SU-DHL-6 (cell line): ENCODE measurements around the gene SCN1A.
"Not testable (repeated sequence)": the region's sequence is repeated elsewhere in the genome, so short reads cannot be mapped to it uniquely, and the experiment has no call there.

Source experiments
- H2AFZ ChIP-seq: fragments of 200-600 bp; sonication (generic); 2 replicates; pipeline ENCODE4 v1.6.1; 2014; ENCODE audit warnings: low read depth, mild to moderate bottlenecking, moderate library complexity, mixed read lengths, antibody characterized with exemption, low read length; ENCODE audit not compliant: severe bottlenecking
- H3F3A ChIP-seq: fragments of 200-600 bp; shearing (Covaris generic); 2 replicates; pipeline ENCODE4 v1.6.0; 2016; ENCODE audit warnings: antibody characterized with exemption, mild to moderate bottlenecking; ENCODE audit not compliant: insufficient read depth
- H3K27ac ChIP-seq: fragments of 200-600 bp; sonication (generic); 2 replicates; pipeline ENCODE4 v1.5.1; 2016; ENCODE audit warnings: low read depth, mild to moderate bottlenecking, low read length, moderate library complexity, mixed read lengths
- H3K27me3 ChIP-seq: fragments of 200-600 bp; sonication (generic), shearing (Covaris generic); 2 replicates; pipeline ENCODE4 v1.6.0; 2014; ENCODE audit warnings: mild to moderate bottlenecking, low read length
- H3K36me3 ChIP-seq: fragments of 200-600 bp; sonication (generic); 2 replicates; pipeline ENCODE4 v1.6.1; 2014; ENCODE audit warnings: mild to moderate bottlenecking, low read length, mixed read lengths
- H3K4me2 ChIP-seq: fragments of 300-600, 200-600 bp; shearing (Covaris generic), sonication (generic); 2 replicates; pipeline ENCODE4 v1.6.0; 2014; ENCODE audit warnings: low read length, low read depth, mild to moderate bottlenecking; ENCODE audit not compliant: poor library complexity, severe bottlenecking
- H3K4me3 ChIP-seq: fragments of 200-600 bp; sonication (generic); 2 replicates; pipeline ENCODE4 v1.5.1; 2014; ENCODE audit warnings: antibody characterized with exemption, low read length, mild to moderate bottlenecking, mixed read lengths; ENCODE audit not compliant: insufficient read depth, poor library complexity, severe bottlenecking
- H3K79me2 ChIP-seq: fragments of 200-600 bp; sonication (generic); 2 replicates; pipeline ENCODE4 v1.6.1; 2014; ENCODE audit warnings: mild to moderate bottlenecking, low read length, moderate library complexity; ENCODE audit not compliant: insufficient read depth
- H3K9ac ChIP-seq: fragments of 200-600 bp; sonication (generic); 2 replicates; pipeline ENCODE4 v1.7.0; 2014; ENCODE audit warnings: mild to moderate bottlenecking, low read length
- H3K9me2 ChIP-seq: fragments of 200-600 bp; sonication (generic); replicated peaks from 2 replicates; pipeline ENCODE4 v1.6.1; 2014; ENCODE audit warnings: low read length; ENCODE audit not compliant: insufficient read depth
- H3K9me3 ChIP-seq: fragments of 200-600 bp; sonication (generic); 2 replicates; pipeline ENCODE4 v1.6.1; 2014; ENCODE audit warnings: low read length, mixed read lengths; ENCODE audit not compliant: insufficient read depth
- H4K20me1 ChIP-seq: fragments of 200-600 bp; sonication (generic); 2 replicates; pipeline ENCODE4 v1.6.1; 2014; ENCODE audit warnings: low read depth, mild to moderate bottlenecking, antibody characterized with exemption, low read length, moderate library complexity, mixed read lengths
- EZH2phosphoT487 ChIP-seq: fragments of 200-600 bp; sonication (generic), shearing (Covaris generic); conservative IDR thresholded peaks from 2 replicates; pipeline ENCODE4 v1.6.1; 2018; ENCODE audit warnings: mild to moderate bottlenecking, antibody characterized with exemption, low read length, moderate library complexity, mixed read lengths
- TF ChIP-seq, protein P1 (sequence below): fragments of 200-600 bp; sonication (generic); IDR thresholded peaks from one replicate; pipeline ENCODE4 v1.5.1; 2017; ENCODE audit warnings: antibody characterized with exemption, mild to moderate bottlenecking, low read length, moderate library complexity; ENCODE audit not compliant: insufficient read depth, poor library complexity, severe bottlenecking

The SCN1A gene

DNA sequence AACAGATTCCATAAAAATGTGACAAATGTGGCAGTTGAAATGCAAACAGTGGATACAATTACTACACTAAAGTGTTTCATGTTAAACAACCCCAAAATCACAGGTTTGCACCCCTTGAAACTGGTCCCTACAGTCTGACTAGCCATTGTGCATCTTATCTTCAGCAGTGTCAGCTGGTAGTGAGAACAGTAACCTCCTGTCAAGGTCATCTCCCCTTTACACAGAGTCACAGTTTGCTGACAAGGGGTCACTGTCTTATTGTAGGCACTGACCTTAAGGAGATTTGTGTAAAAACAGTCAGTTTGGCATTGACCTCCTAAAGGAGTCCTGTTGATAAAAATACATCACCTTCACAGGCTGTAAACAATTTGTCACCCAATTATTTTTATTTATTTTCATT, 137.0 kb downstream of the SCN1A start:
- H3K9ac ChIP-seq, result no peak overlapping the region
- no peak for TF ChIP-seq EZH2phosphoT487
- TF ChIP-seq, protein P1, sequence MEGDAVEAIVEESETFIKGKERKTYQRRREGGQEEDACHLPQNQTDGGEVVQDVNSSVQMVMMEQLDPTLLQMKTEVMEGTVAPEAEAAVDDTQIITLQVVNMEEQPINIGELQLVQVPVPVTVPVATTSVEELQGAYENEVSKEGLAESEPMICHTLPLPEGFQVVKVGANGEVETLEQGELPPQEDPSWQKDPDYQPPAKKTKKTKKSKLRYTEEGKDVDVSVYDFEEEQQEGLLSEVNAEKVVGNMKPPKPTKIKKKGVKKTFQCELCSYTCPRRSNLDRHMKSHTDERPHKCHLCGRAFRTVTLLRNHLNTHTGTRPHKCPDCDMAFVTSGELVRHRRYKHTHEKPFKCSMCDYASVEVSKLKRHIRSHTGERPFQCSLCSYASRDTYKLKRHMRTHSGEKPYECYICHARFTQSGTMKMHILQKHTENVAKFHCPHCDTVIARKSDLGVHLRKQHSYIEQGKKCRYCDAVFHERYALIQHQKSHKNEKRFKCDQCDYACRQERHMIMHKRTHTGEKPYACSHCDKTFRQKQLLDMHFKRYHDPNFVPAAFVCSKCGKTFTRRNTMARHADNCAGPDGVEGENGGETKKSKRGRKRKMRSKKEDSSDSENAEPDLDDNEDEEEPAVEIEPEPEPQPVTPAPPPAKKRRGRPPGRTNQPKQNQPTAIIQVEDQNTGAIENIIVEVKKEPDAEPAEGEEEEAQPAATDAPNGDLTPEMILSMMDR, result no peak

DNA sequence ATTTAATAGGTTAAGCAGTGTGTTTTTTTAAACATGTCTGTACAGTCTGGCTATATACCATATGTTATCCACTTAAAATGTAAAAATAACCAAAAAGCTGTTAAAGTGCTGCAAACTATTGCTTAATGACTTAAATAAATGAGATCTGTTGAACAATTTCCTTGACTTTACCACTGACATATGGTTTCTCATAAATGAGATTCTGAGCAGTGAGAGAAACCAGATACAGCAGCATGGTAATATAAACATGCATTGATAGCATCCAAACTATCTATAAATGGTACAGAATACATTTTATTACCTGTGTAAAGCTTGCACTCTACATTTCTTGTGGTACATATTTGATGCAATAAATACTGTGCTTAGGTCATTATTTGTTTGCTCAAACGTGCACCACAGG, 138.0 kb downstream of the SCN1A start:
- Histone ChIP-seq H3K79me2 (no peaks in the 10 kb centered on the region), H2AFZ (no peak overlapping the region), H3K36me3 (no peaks in the 10 kb centered on the region), H3K27me3 (no peaks in the 10 kb centered on the region), H4K20me1 (no peaks in the 10 kb centered on the region), H3K4me2 (no peak overlapping the region), H3K9me3 (no peaks in the 10 kb centered on the region), H3K9ac (no peak overlapping the region), H3K9me2 (no peaks in the 10 kb centered on the region), H3K27ac (no peak overlapping the region), H3F3A (no peaks in the 10 kb centered on the region), H3K4me3 (no peak overlapping the region)
- no peak for TF ChIP-seq EZH2phosphoT487
- TF ChIP-seq, protein P1, result no peak

More for the DNA sequence above, 137.0 kb downstream of the SCN1A start:
- Histone ChIP-seq H3K27ac (no peak overlapping the region), H3K4me2 (no peak overlapping the region), H3K36me3 (no peaks in the 10 kb centered on the region), H4K20me1 (no peaks in the 10 kb centered on the region), H3K79me2 (no peaks in the 10 kb centered on the region), H3F3A (no peaks in the 10 kb centered on the region), H3K4me3 (no peak overlapping the region), H3K9me3 (no peaks in the 10 kb centered on the region), H3K27me3 (no peaks in the 10 kb centered on the region), H3K9me2 (no peaks in the 10 kb centered on the region), H2AFZ (no peak overlapping the region)

DNA sequence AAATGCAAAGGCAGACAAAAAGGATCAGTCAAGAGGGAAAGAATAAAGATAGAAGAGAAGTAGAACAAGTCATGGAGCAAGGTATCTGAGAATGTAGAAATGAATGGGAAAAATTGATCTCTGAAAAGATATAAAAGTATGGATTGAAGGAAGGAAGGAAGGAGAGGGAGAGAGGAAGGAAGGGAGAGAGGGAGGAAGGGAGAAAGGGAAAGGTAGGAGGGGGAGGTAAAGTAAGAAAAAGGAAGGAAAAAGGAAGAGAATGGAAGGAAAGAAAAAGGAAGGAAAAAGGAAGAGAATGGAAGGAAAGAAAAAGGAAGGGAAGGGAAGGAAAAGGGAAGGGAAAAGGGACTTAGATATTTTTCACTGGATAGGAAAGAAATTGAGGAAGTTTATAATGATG, 142.7 kb downstream of the SCN1A start:
- TF ChIP-seq, protein P1, result no peak
- TF ChIP-seq EZH2phosphoT487, result no peak
- H4K20me1 ChIP-seq, result no peaks in the 10 kb centered on the region
- no peak overlapping the region for H2AFZ ChIP-seq
- no peaks in the 10 kb centered on the region for H3F3A ChIP-seq
- H3K27ac ChIP-seq, result no peak overlapping the region
- no peak overlapping the region for H3K4me2 ChIP-seq
- no peaks in the 10 kb centered on the region for H3K9me2 ChIP-seq
- no peaks in the 10 kb centered on the region for H3K27me3 ChIP-seq
- H3K9ac ChIP-seq, result no peak overlapping the region
- H3K4me3 ChIP-seq, result no peak overlapping the region
- H3K9me3 ChIP-seq, result no peaks in the 10 kb centered on the region
- no peaks in the 10 kb centered on the region for H3K79me2 ChIP-seq
- no peaks in the 10 kb centered on the region for H3K36me3 ChIP-seq

DNA sequence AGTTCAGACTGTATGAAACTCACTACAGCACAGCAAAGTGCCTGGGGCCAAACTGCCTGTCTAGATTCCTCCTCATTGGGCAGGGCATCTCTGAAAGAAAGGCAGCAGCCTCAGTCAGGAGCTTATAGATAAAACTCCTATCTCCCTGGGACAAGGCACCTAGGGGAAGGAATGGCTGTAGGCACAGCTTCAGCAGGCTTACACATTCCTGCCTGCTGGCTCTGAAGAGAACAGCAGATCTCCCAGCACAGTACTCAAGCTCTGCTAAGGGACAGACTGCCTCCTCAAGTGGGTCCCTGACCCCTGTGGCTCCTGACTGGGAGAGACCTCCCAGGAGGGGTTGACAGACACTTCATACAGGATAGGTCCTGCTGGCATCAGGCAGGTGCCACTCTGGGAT, 155.7 kb downstream of the SCN1A start:
- not testable (repeated sequence) for H3K9me3 ChIP-seq, H3K79me2 ChIP-seq, H3K27me3 ChIP-seq, H3K9me2 ChIP-seq, H2AFZ ChIP-seq, H4K20me1 ChIP-seq, H3F3A ChIP-seq, H3K4me3 ChIP-seq, H3K9ac ChIP-seq, H3K36me3 ChIP-seq, H3K27ac ChIP-seq, H3K4me2 ChIP-seq
